DMS53 treated with DMSO at 0.1 percent for 48 hours (cell line): ENCODE data around the gene RCBTB2.
"Not testable (repeated sequence)": the region's sequence is repeated elsewhere in the genome, so short reads cannot be mapped to it uniquely, and the experiment has no call there.

Experiments
- DNase-seq: peaks from one replicate; lab custom pipeline; 2025; ENCODE audit not compliant: unreplicated experiment; lab: John Stamatoyannopoulos, UW

The RCBTB2 gene

GRCh38 chr13:48456546-48456945 is 76.3 kb downstream of the RCBTB2 start:
- no peak for DNase-seq

- DNase-seq = not testable (repeated sequence)
These were observed 81.7 kb downstream of the RCBTB2 start for GRCh38 chr13:48451196-48451595.

- DNase-seq = no peak
These were observed 83.2 kb downstream of the RCBTB2 start for GRCh38 chr13:48449656-48450055.

DNA sequence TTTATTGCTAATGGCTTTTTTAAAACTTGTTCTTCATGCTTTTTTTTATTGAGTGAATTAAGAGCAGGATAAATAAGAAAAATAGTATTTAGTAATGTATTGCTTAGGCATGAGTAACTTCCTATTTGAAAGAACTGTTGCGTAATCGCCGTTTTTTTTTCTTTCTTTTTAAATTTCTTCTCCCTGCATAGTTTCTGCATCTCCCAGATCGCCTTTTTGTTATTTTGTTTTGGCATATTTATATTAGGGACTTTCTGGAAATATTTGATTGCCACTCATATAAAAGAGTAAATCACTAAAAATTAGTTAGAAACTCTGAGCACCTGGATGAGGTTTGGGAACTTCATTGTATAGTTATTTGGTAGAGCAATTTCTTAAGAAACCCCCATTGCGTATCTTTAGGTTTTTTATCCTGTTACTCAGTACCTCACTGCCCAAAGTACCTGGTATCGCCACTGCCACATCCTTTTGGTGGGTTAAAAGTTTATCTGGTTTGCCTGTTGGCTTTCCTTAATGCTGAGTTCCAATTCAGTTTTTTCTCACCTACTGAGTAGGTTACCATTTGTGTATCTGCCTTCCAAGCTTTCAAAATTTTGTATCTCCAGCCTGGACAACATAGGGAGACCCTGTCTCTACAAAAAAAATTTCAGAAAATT is 83.8 kb downstream of the RCBTB2 start:
- no peak for DNase-seq

DNA sequence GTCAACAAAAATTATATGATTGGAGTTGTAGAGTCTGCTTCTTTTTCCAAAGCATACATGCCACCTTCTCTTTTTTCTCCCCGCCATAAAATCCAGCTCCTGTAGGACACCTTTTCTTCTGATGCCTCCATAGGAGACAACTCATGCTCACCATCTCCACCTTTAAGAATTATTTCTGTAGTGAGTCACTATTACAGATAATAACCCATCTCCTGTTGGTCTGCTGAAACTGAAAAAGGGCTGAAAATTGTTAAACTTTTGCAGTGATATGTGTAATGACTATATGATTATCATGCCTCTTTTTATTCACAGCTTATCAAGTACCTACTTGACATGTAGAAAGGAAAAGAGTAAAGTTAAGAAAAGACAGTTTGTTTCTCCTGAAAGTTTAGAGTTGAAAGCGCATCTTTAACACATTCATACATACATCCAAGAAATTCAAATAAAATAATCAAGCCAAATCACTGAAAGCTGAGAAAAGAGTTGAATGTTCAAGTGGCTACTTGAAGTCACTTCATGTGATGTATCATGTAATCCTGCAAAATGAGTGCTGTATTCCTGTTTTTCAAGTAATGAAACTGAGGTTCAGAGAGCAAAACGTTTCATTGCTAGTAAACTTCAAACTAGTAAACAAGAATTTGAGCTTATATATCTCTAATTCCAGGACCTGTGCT is 84.5 kb downstream of the RCBTB2 start:
- DNase-seq = no peak

GRCh38 chr13:48446464-48446863 is 86.4 kb downstream of the RCBTB2 start:
- DNase-seq = peak; percentile 1

GRCh38 chr13:48443442-48444208 is 89.3 kb downstream of the RCBTB2 start:
- DNase-seq = no peak
